Ovary (tissue), 3 donors: Measurements from ENCODE around the gene RALB.

Source experiments
- POLR2A ChIP-seq: fragments of 450-650 bp; IDR thresholded peaks from one replicate; pipeline ENCODE4 v1.6.1; 2017; ENCODE audit warnings: antibody characterized with exemption, mild to moderate bottlenecking, moderate library complexity
- TF ChIP-seq, protein P1 (sequence below), 3 donors: fragments of 450-650 bp in 2 of 3; fragments of 200-600 bp in 1 of 3; IDR thresholded peaks; one replicate each; pipeline versions ENCODE4 v1.5.1 to v1.8.0; 2016 to 2022; ENCODE audit warnings: antibody characterized with exemption in 3 of 3, mild to moderate bottlenecking in 1 of 3
- donor health status: DM: no; HTN: no; CAD: no.

DNA sequence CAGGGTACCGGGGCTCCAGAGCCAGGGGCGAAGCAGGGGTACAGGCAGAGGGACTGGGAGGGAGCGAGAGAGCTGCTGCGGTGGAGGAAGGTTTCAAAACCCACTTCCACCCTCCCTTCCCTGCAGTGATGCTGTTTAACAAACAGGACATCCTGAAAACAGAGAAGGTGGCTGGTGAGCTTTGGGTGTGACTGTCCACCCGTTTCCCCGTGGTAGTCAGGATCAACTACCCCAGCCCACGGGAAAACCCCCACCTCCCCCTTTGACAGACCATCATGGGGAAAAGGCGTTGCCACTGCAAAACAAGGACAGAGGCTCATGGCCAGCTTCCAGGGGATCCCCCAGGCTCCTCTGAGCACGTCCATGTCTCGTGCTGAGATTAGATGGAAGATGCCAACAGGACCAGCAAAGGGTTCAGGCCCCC lies 42.4 kb upstream of the RALB start:
- no peak for TF ChIP-seq POLR2A
- TF ChIP-seq, protein P1, sequence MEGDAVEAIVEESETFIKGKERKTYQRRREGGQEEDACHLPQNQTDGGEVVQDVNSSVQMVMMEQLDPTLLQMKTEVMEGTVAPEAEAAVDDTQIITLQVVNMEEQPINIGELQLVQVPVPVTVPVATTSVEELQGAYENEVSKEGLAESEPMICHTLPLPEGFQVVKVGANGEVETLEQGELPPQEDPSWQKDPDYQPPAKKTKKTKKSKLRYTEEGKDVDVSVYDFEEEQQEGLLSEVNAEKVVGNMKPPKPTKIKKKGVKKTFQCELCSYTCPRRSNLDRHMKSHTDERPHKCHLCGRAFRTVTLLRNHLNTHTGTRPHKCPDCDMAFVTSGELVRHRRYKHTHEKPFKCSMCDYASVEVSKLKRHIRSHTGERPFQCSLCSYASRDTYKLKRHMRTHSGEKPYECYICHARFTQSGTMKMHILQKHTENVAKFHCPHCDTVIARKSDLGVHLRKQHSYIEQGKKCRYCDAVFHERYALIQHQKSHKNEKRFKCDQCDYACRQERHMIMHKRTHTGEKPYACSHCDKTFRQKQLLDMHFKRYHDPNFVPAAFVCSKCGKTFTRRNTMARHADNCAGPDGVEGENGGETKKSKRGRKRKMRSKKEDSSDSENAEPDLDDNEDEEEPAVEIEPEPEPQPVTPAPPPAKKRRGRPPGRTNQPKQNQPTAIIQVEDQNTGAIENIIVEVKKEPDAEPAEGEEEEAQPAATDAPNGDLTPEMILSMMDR (IDR thresholded peaks at IDR 0.05): no peak
